Mesenchymal stem cell (in vitro differentiated cells and primary cell): ENCODE measurements around the gene SMG5.

ENCODE experiments used
- DNase-seq: peaks from one replicate; pipeline ENCODE4 v3.0.0-alpha.2; 2013
- H2AFZ ChIP-seq: one replicate; pipeline ENCODE4 v1.6.1; 2013; ENCODE audit warnings: low read depth, mild to moderate bottlenecking, control low read depth, inconsistent platforms, low read length, moderate library complexity
- H2AK5ac ChIP-seq: 2 replicates; pipeline ENCODE4 v1.6.1; 2013; ENCODE audit warnings: low read length, moderate library complexity, mild to moderate bottlenecking, inconsistent platforms; ENCODE audit not compliant: severe bottlenecking
- H2BK120ac ChIP-seq: one replicate; pipeline ENCODE4 v1.6.1; 2013; ENCODE audit warnings: low read depth, mild to moderate bottlenecking, inconsistent platforms, low read length, moderate library complexity
- H2BK12ac ChIP-seq, 2 experiments: one replicate each; pipeline ENCODE4 v1.6.1; 2013; ENCODE audit warnings: inconsistent platforms in 2 of 2, low read length in 2 of 2, mild to moderate bottlenecking in 2 of 2, moderate library complexity in 2 of 2, control low read depth in 1 of 2
- H2BK15ac ChIP-seq: one replicate; pipeline ENCODE4 v1.6.1; 2013; ENCODE audit warnings: mild to moderate bottlenecking, low read depth, inconsistent platforms; ENCODE audit not compliant: poor library complexity, severe bottlenecking
- H2BK5ac ChIP-seq: 2 replicates; pipeline ENCODE4 v1.6.1; 2013; ENCODE audit warnings: low read depth, mild to moderate bottlenecking, low read length, control low read depth, inconsistent platforms; ENCODE audit not compliant: poor library complexity, severe bottlenecking
- H3K14ac ChIP-seq, 2 experiments: one replicate each; pipeline ENCODE4 v1.6.1; 2013; ENCODE audit warnings: inconsistent platforms in 2 of 2, low read length in 2 of 2, control low read depth in 1 of 2, mild to moderate bottlenecking in 1 of 2, moderate library complexity in 1 of 2
- H3K18ac ChIP-seq, 2 experiments: one replicate each; pipeline ENCODE4 v1.6.1; 2013; ENCODE audit warnings: inconsistent platforms in 2 of 2, low read length in 2 of 2, control low read depth in 1 of 2, low read depth in 1 of 2, mild to moderate bottlenecking in 1 of 2
- H3K23ac ChIP-seq, 2 experiments: one replicate each; pipeline ENCODE4 v1.6.1; 2013; ENCODE audit warnings: inconsistent platforms in 2 of 2, low read length in 2 of 2, mild to moderate bottlenecking in 2 of 2, moderate library complexity in 2 of 2, control low read depth in 1 of 2
- H3K27ac ChIP-seq: 2 replicates; pipeline ENCODE4 v1.5.1; 2013; ENCODE audit warnings: mild to moderate bottlenecking, moderate library complexity, low read length, control low read depth, inconsistent platforms; ENCODE audit not compliant: poor library complexity, severe bottlenecking
- H3K27me3 ChIP-seq, 2 experiments: 2 replicates each; pipeline versions ENCODE4 v1.6.1 to v1.7.0; 2013; ENCODE audit warnings: low read length in 2 of 2, mild to moderate bottlenecking in 2 of 2, moderate library complexity in 2 of 2, control low read depth in 1 of 2, inconsistent platforms in 1 of 2; ENCODE audit not compliant: control insufficient read depth in 1 of 2, insufficient read depth in 1 of 2
- H3K36me3 ChIP-seq, 2 experiments: 2 replicates each; pipeline versions ENCODE4 v1.6.1 to v1.7.0; 2013; ENCODE audit warnings: low read length in 2 of 2, control low read depth in 1 of 2, inconsistent platforms in 1 of 2, low read depth in 1 of 2, mild to moderate bottlenecking in 1 of 2; ENCODE audit not compliant: insufficient read depth in 2 of 2, control insufficient read depth in 1 of 2
- H3K4ac ChIP-seq, 2 experiments: one replicate each; pipeline ENCODE4 v1.6.1; 2013; ENCODE audit warnings: inconsistent platforms in 2 of 2, low read length in 2 of 2, mild to moderate bottlenecking in 2 of 2, moderate library complexity in 2 of 2, control low read depth in 1 of 2, low read depth in 1 of 2
- H3K4me1 ChIP-seq: 2 replicates; pipeline ENCODE4 v1.6.1; 2013; ENCODE audit warnings: low read depth, low read length, control low read depth; ENCODE audit not compliant: control insufficient read depth, insufficient read depth
- H3K4me2 ChIP-seq: 2 replicates; pipeline ENCODE4 v1.6.1; 2013; ENCODE audit warnings: low read length, mild to moderate bottlenecking, inconsistent platforms; ENCODE audit not compliant: poor library complexity, severe bottlenecking
- H3K4me3 ChIP-seq, 2 experiments: 2 replicates each; pipeline versions ENCODE4 v1.5.1 to v1.7.0; 2013; ENCODE audit warnings: low read length in 2 of 2, mild to moderate bottlenecking in 2 of 2, control low read depth in 1 of 2, low read depth in 1 of 2; ENCODE audit not compliant: insufficient read depth in 1 of 2
- H3K79me1 ChIP-seq: replicated peaks from 2 replicates; pipeline ENCODE4 v1.6.1; 2013; ENCODE audit warnings: mild to moderate bottlenecking, control low read depth, low read length, inconsistent platforms; ENCODE audit not compliant: poor library complexity, severe bottlenecking
- H3K9ac ChIP-seq: 2 replicates; pipeline ENCODE4 v1.7.0; 2013; ENCODE audit warnings: mild to moderate bottlenecking, low read length, moderate library complexity
- H3K9me3 ChIP-seq: 2 replicates; pipeline ENCODE4 v1.7.0; 2013; ENCODE audit warnings: mild to moderate bottlenecking, low read length; ENCODE audit not compliant: control insufficient read depth
- H4K8ac ChIP-seq: one replicate; pipeline ENCODE4 v1.6.1; 2013; ENCODE audit warnings: inconsistent platforms, mild to moderate bottlenecking, low read length, moderate library complexity
- H4K91ac ChIP-seq: one replicate; pipeline ENCODE4 v1.6.1; 2013; ENCODE audit warnings: mild to moderate bottlenecking, low read length, inconsistent platforms
- WGBS: methylation state at CpG from one replicate; pipeline ENCODE4 v1.1.7; 2013; ENCODE audit warnings: mixed read lengths; 5-methylcytosine and 5-hydroxymethylcytosine counted together

Gene SMG5

GRCh38 chr1:156281693-156282478, 739 bp downstream of the SMG5 start:
- Histone ChIP-seq H4K91ac (no peak overlapping the region), H4K8ac (no peak overlapping the region), H3K9ac (peak overlapping the region; percentile 89), H3K4ac (peak overlapping the region in 1 of 2 experiments; percentile 71), H3K4me2 (peak overlapping the region; percentile 83), H3K23ac (no peak overlapping the region), H2BK5ac (no peak overlapping the region), H3K14ac (peak overlapping the region in 1 of 2 experiments; percentile 31), H2AK5ac (peak overlapping the region; percentile 37), H3K18ac (peak overlapping the region in 1 of 2 experiments; percentile 79), H3K36me3 (peaks cover 37% of the 10 kb centered on the region in 2 experiments), H3K27me3 (no peaks in the 10 kb centered on the region), H2BK15ac (no peak overlapping the region), H3K4me3 (peak overlapping the region; percentile 89), H2BK12ac (no peak overlapping the region), H3K9me3 (no peaks in the 10 kb centered on the region), H3K27ac (peak overlapping the region; percentile 10), H3K4me1 (peaks cover 9% of the 10 kb centered on the region), H2BK120ac (no peak overlapping the region), H2AFZ (no peak overlapping the region), H3K79me1 (peaks cover 25% of the 10 kb centered on the region)
- DNase-seq: peak; percentile 30
- WGBS: 18% methylated on average over 22 of the region's 22 CpGs

DNA sequence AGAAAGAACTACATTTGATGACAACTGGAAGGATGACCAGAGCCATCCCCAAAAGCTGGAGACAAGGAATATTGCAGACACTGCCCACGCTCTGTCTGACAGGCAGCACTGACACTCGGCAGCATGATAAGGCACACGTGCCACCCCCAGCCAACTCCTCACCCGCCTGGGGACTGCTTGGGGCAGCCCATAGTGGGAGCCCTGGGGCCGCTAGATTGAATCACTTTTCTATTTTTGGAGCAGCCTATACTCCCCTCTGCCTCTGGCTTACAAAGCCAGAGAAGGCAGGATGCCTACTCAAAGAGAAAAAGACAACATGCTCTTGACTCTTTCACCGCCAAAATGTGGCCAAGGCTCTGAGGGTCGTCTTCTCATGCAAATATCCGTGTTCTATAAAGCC, 1.3 kb downstream of the SMG5 start:
- Histone ChIP-seq H2BK120ac (no peak overlapping the region), H3K79me1 (peaks cover 25% of the 10 kb centered on the region), H3K9me3 (no peaks in the 10 kb centered on the region), H3K4me3 (peak overlapping the region in 1 of 2 experiments; percentile 89), H2BK12ac (no peak overlapping the region), H3K4me1 (peaks cover 9% of the 10 kb centered on the region), H3K27ac (no peak overlapping the region), H3K4ac (no peak overlapping the region), H4K8ac (no peak overlapping the region), H3K27me3 (no peaks in the 10 kb centered on the region), H3K23ac (no peak overlapping the region), H3K18ac (no peak overlapping the region), H3K9ac (peak overlapping the region; percentile 89), H3K36me3 (peaks cover 35 to 39% of the 10 kb centered on the region in 2 experiments), H3K14ac (no peak overlapping the region), H2BK5ac (no peak overlapping the region), H3K4me2 (peak overlapping the region; percentile 83), H4K91ac (no peak overlapping the region), H2AK5ac (no peak overlapping the region), H2AFZ (no peak overlapping the region), H2BK15ac (no peak overlapping the region)
- WGBS: 53% methylated on average over 8 of the region's 8 CpGs
- DNase-seq: peak; percentile 74

GRCh38 chr1:156279837-156280236, 2.8 kb downstream of the SMG5 start:
- no peak overlapping the region for H2BK12ac ChIP-seq
- H3K23ac ChIP-seq: no peak overlapping the region
- WGBS: 92% methylated on average over 1 of the region's 3 CpGs
- no peak overlapping the region for H2BK5ac ChIP-seq
- no peak overlapping the region for H2BK120ac ChIP-seq
- H3K36me3 ChIP-seq: peaks cover 29 to 45% of the 10 kb centered on the region in 2 experiments
- no peak for DNase-seq
- no peak overlapping the region for H3K4me3 ChIP-seq
- H2AK5ac ChIP-seq: no peak overlapping the region
- no peak overlapping the region for H3K27ac ChIP-seq
- H4K91ac ChIP-seq: no peak overlapping the region
- H3K27me3 ChIP-seq: no peaks in the 10 kb centered on the region
- H3K4me2 ChIP-seq: no peak overlapping the region
- no peak overlapping the region for H4K8ac ChIP-seq
- no peaks in the 10 kb centered on the region for H3K9me3 ChIP-seq
- no peak overlapping the region for H3K18ac ChIP-seq
- H3K4ac ChIP-seq: no peak overlapping the region
- no peak overlapping the region for H2BK15ac ChIP-seq
- no peak overlapping the region for H3K14ac ChIP-seq
- H3K9ac ChIP-seq: no peak overlapping the region
- peaks cover 24% of the 10 kb centered on the region for H3K79me1 ChIP-seq
- peaks cover 9% of the 10 kb centered on the region for H3K4me1 ChIP-seq
- no peak overlapping the region for H2AFZ ChIP-seq

GRCh38 chr1:156276966-156277381, 5.7 kb downstream of the SMG5 start:
- Histone ChIP-seq H2AK5ac (no peak overlapping the region), H2BK5ac (no peak overlapping the region), H3K18ac (no peak overlapping the region), H3K79me1 (peaks cover 31% of the 10 kb centered on the region), H3K4me1 (peaks cover 9% of the 10 kb centered on the region), H3K4me3 (no peak overlapping the region), H4K91ac (no peak overlapping the region), H3K14ac (no peak overlapping the region), H4K8ac (no peak overlapping the region), H3K23ac (no peak overlapping the region), H3K36me3 (peaks cover 53 to 74% of the 10 kb centered on the region in 2 experiments), H3K4ac (no peak overlapping the region), H3K9ac (peak overlapping the region; percentile 25), H2BK120ac (no peak overlapping the region), H3K27me3 (no peaks in the 10 kb centered on the region), H2BK15ac (no peak overlapping the region), H2AFZ (no peak overlapping the region), H3K4me2 (no peak overlapping the region), H3K27ac (no peak overlapping the region), H2BK12ac (no peak overlapping the region), H3K9me3 (no peaks in the 10 kb centered on the region)
- WGBS: 81% methylated on average over 6 of the region's 6 CpGs
- no peak for DNase-seq
